Measurements from ENCODE around the gene ITFG1.

ITFG1 gene

DNA sequence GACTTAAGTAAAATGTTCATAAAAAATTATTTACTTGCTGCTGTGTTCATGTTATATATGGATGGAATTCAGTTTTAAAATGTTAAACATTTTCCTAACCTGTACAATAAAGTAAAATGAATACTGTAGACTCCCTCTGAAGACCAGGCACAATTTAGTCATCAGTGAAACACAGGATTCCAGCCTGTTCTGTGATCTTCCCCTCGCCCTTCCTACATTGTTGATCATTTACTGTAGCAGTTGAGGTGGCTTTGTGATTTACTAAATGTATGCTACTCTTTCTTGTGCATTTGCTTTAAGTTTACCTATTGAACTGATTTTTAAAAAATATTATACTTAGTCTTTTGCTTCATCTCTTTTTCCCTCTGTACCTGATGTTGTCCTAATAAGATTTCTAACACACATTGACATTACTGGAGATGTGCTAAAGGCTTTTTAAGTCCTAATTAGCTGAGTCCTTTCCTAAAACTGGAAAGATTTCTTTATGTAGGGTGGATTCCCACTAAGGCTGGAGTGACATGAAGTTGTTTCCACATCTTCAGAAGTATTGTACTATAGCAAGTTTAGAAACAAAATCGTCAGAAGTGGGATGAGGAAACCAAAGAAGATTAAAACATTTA is 38.3 kb upstream of the ITFG1 start:
- ATAC-seq, result no peak
- no peak for TF ChIP-seq RARB (CRISPR knock-in tag; IDR thresholded peaks at IDR 0.05)
- TF ChIP-seq ZNF70 (CRISPR knock-in tag; IDR thresholded peaks at IDR 0.05), result no peak
- no peak for TF ChIP-seq ZFP3 (CRISPR knock-in tag; IDR thresholded peaks at IDR 0.05)
- no peak for TF ChIP-seq GLIS3 (CRISPR knock-in tag; IDR thresholded peaks at IDR 0.05)
- TF ChIP-seq ARNTL (CRISPR knock-in tag; IDR thresholded peaks at IDR 0.05; ENCODE audit: borderline replicate concordance, low read depth), result no peak
- TF ChIP-seq, protein P1, sequence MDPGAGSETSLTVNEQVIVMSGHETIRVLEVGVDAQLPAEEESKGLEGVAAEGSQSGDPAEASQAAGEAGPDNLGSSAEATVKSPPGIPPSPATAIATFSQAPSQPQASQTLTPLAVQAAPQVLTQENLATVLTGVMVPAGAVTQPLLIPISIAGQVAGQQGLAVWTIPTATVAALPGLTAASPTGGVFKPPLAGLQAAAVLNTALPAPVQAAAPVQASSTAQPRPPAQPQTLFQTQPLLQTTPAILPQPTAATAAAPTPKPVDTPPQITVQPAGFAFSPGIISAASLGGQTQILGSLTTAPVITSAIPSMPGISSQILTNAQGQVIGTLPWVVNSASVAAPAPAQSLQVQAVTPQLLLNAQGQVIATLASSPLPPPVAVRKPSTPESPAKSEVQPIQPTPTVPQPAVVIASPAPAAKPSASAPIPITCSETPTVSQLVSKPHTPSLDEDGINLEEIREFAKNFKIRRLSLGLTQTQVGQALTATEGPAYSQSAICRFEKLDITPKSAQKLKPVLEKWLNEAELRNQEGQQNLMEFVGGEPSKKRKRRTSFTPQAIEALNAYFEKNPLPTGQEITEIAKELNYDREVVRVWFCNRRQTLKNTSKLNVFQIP (CRISPR knock-in tag; IDR thresholded peaks at IDR 0.05; ENCODE audit: borderline replicate concordance, low read depth), result no peak
- TF ChIP-seq PPARA (CRISPR knock-in tag; IDR thresholded peaks at IDR 0.05; ENCODE audit: borderline replicate concordance), result no peak
- TF ChIP-seq, protein P2, sequence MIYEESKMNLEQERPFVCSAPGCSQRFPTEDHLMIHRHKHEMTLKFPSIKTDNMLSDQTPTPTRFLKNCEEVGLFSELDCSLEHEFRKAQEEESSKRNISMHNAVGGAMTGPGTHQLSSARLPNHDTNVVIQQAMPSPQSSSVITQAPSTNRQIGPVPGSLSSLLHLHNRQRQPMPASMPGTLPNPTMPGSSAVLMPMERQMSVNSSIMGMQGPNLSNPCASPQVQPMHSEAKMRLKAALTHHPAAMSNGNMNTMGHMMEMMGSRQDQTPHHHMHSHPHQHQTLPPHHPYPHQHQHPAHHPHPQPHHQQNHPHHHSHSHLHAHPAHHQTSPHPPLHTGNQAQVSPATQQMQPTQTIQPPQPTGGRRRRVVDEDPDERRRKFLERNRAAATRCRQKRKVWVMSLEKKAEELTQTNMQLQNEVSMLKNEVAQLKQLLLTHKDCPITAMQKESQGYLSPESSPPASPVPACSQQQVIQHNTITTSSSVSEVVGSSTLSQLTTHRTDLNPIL (CRISPR knock-in tag; IDR thresholded peaks at IDR 0.05; ENCODE audit: low read depth), result no peak
- TF ChIP-seq SNAI2 (CRISPR knock-in tag; IDR thresholded peaks at IDR 0.05), result no peak
- no peak for TF ChIP-seq TCF4 (CRISPR knock-in tag; IDR thresholded peaks at IDR 0.05; ENCODE audit: borderline replicate concordance)
- TF ChIP-seq BACH2 (CRISPR knock-in tag; IDR thresholded peaks at IDR 0.05; ENCODE audit: borderline replicate concordance), result no peak
- no peak for TF ChIP-seq CSDC2 (CRISPR knock-in tag; IDR thresholded peaks at IDR 0.05)
- TF ChIP-seq, protein P3, sequence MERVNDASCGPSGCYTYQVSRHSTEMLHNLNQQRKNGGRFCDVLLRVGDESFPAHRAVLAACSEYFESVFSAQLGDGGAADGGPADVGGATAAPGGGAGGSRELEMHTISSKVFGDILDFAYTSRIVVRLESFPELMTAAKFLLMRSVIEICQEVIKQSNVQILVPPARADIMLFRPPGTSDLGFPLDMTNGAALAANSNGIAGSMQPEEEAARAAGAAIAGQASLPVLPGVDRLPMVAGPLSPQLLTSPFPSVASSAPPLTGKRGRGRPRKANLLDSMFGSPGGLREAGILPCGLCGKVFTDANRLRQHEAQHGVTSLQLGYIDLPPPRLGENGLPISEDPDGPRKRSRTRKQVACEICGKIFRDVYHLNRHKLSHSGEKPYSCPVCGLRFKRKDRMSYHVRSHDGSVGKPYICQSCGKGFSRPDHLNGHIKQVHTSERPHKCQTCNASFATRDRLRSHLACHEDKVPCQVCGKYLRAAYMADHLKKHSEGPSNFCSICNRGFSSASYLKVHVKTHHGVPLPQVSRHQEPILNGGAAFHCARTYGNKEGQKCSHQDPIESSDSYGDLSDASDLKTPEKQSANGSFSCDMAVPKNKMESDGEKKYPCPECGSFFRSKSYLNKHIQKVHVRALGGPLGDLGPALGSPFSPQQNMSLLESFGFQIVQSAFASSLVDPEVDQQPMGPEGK (CRISPR knock-in tag; IDR thresholded peaks at IDR 0.05; ENCODE audit: borderline replicate concordance), result no peak
- TF ChIP-seq ZFP30 (CRISPR knock-in tag; IDR thresholded peaks at IDR 0.05), result no peak
- no peak for TF ChIP-seq ISL1 (CRISPR knock-in tag; IDR thresholded peaks at IDR 0.05)
- no peak for TF ChIP-seq TOX (CRISPR knock-in tag; IDR thresholded peaks at IDR 0.05; ENCODE audit: borderline replicate concordance)
- TF ChIP-seq, protein P4, sequence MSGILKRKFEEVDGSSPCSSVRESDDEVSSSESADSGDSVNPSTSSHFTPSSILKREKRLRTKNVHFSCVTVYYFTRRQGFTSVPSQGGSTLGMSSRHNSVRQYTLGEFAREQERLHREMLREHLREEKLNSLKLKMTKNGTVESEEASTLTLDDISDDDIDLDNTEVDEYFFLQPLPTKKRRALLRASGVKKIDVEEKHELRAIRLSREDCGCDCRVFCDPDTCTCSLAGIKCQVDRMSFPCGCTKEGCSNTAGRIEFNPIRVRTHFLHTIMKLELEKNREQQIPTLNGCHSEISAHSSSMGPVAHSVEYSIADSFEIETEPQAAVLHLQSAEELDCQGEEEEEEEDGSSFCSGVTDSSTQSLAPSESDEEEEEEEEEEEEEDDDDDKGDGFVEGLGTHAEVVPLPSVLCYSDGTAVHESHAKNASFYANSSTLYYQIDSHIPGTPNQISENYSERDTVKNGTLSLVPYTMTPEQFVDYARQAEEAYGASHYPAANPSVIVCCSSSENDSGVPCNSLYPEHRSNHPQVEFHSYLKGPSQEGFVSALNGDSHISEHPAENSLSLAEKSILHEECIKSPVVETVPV (CRISPR knock-in tag; IDR thresholded peaks at IDR 0.05), result no peak

DNA sequence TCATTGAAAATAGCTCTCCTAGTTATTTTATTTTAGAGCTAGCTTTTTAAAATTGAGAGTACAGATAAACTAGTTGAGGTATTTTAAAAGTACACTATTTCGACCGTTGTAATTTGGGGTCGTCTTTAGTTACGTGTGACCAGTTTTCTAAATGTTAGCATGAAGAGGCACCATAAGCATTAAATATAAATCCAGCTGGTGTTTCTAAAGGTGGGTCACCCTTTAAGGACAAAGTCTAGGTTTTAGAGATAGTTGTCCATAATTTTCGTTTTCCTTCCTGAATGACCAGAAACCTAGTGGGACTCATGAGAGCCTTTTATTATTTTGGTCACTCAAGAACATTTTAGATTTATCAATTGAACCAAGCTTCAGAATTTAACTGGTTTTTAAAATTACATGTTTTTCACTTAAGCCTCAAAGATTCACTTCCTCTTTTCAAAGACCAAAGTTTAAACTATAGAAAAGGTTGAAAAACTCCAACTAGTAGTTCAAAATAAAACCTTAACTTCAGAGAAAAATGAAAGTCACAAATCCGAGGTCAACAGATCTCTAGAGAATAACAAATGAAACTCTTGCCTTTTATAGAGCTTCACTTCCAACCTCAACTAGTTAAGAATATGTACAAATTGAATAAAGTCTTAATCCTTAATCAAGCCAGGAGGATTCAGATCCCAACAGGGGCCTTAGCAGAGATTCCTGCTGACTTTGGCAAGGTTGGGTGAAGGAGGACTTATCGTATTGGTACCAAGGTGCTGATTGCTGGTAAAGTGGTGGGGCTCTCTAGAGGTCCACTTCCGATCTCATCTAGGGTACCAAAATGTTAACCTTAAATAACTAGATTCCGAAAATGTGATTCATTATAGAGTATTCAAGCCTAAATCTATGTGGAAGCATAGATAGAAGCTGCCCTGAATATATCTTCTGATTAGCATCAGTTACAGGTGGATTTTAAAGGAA is 32.8 kb upstream of the ITFG1 start:
- no peak for ATAC-seq
- TF ChIP-seq ESRRG (CRISPR knock-in tag; IDR thresholded peaks at IDR 0.05) (no peak), CSDC2 (CRISPR knock-in tag; IDR thresholded peaks at IDR 0.05) (no peak), ZNF565 (CRISPR knock-in tag; conservative IDR thresholded peaks at IDR 0.05; ENCODE audit: low read depth) (no peak), TCF4 (CRISPR knock-in tag; IDR thresholded peaks at IDR 0.05; ENCODE audit: borderline replicate concordance) (no peak), ZNF70 (CRISPR knock-in tag; IDR thresholded peaks at IDR 0.05) (no peak), ISL1 (CRISPR knock-in tag; IDR thresholded peaks at IDR 0.05) (no peak), RARB (CRISPR knock-in tag; IDR thresholded peaks at IDR 0.05) (no peak)

DNA sequence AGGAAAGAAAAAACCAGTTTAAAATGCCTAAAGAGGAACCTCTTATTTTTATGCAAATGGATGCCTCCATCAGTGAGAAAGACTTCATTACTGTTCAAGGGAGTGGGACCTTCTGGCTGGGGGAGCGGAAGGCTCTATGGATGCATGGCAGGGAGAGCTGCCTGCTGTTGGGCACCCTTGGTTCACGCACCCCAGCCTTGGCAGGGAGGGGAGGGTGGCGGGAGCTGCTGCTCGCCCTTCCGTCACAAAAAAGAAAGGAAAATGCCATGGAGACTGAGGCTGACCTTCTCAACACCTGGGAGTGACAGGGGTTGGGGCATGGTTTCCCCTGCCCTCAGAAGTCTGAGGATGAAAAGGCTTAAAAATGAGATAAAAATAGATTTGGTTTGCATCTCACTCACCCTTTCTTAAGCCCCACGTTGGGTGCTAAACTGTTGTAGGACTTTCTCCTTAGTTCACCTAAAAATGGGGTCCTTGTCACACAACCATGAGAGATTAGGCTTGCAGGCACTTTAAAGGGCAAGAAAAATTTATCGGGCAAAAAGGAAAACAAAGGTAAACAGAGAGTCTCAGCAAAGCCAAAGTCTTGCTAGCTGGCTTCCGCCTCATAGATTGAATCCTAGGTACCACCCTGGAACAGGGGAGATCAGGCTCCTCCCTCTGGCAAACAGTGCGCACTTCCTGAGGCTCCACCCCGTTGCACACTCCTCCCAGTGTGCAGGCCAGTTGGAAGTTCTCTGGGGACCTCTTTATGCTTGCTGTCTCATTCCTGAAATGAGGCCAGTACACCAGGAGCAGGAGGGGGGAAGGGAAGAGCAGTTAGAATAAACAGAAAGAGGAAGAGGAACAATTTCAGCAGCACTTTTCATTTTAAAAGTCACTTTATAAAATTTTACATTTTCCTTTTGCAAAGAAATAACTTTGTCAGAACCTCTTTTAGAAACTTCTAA is 31.8 kb upstream of the ITFG1 start:
- no peak for ATAC-seq
- TF ChIP-seq RARB (CRISPR knock-in tag; IDR thresholded peaks at IDR 0.05), result no peak
- no peak for TF ChIP-seq CSDC2 (CRISPR knock-in tag; IDR thresholded peaks at IDR 0.05)
- TF ChIP-seq ZFP3 (CRISPR knock-in tag; IDR thresholded peaks at IDR 0.05), result no peak
- TF ChIP-seq ESRRG (CRISPR knock-in tag; IDR thresholded peaks at IDR 0.05), result no peak
- TF ChIP-seq ARNTL (CRISPR knock-in tag; IDR thresholded peaks at IDR 0.05; ENCODE audit: borderline replicate concordance, low read depth), result no peak
- TF ChIP-seq ZNF70 (CRISPR knock-in tag; IDR thresholded peaks at IDR 0.05), result no peak
- TF ChIP-seq BACH2 (CRISPR knock-in tag; IDR thresholded peaks at IDR 0.05; ENCODE audit: borderline replicate concordance), result no peak
